HG03354 (cell line): ENCODE results near the gene PTH.

ENCODE experiments used
- ATAC-seq: cut with Tn5 transposase; IDR thresholded peaks from one replicate; pipeline ENCODE4 v1.9.1; 2021; ENCODE audit warnings: mild to moderate bottlenecking; ENCODE audit not compliant: unreplicated experiment, poor library complexity, severe bottlenecking

Gene PTH

GRCh38 chr11:13495929-13496328, at the start of gene PTH:
PTH (minus strand) TSS chr11:13495997; CDS start chr11:13492855, 3,142 bp downstream.
- no peak for ATAC-seq

GRCh38 chr11:13538044-13538443, 42.2 kb upstream of the PTH start:
- ATAC-seq, result no peak

- no peak for ATAC-seq
These were observed 40.0 kb upstream of the PTH start for GRCh38 chr11:13535819-13536218.

- no peak for ATAC-seq
These were observed 38.6 kb upstream of the PTH start for GRCh38 chr11:13534358-13534757.

- no peak for ATAC-seq
These were observed 29.5 kb upstream of the PTH start for GRCh38 chr11:13525257-13525656.

GRCh38 chr11:13503393-13503792, 7.6 kb upstream of the PTH start:
- ATAC-seq, result no peak

GRCh38 chr11:13502492-13502891, 6.7 kb upstream of the PTH start:
- no peak for ATAC-seq

GRCh38 chr11:13494051-13494450, 1.7 kb downstream of the PTH start:
- ATAC-seq, result no peak

GRCh38 chr11:13487661-13488030, 8.2 kb downstream of the PTH start:
- peak; percentile 81 for ATAC-seq

GRCh38 chr11:13486926-13487660, 8.7 kb downstream of the PTH start:
- peak; percentile 96 for ATAC-seq

GRCh38 chr11:13480198-13480597, 15.6 kb downstream of the PTH start:
- no peak for ATAC-seq

- ATAC-seq, result no peak
These were observed 16.1 kb downstream of the PTH start for GRCh38 chr11:13479688-13480087.

GRCh38 chr11:13475091-13475490, 20.7 kb downstream of the PTH start:
- ATAC-seq, result no peak

- ATAC-seq, result no peak
These were observed 22.6 kb downstream of the PTH start for GRCh38 chr11:13473013-13473722.

- no peak for ATAC-seq
These were observed 27.0 kb downstream of the PTH start for GRCh38 chr11:13468750-13469149.

GRCh38 chr11:13465909-13466371, 29.9 kb downstream of the PTH start:
- ATAC-seq, result no peak

- no peak for ATAC-seq
These were observed 32.0 kb downstream of the PTH start for GRCh38 chr11:13463779-13464290.

- peak; percentile 96 for ATAC-seq
These were observed 32.7 kb downstream of the PTH start, which contains the start of gene BTBD10 for GRCh38 chr11:13462901-13463778. BTBD10 (minus strand) TSS chr11:13463222; CDS start chr11:13445124, 18,098 bp downstream.

- peak; percentile 41 for ATAC-seq
These were observed 33.4 kb downstream of the PTH start for GRCh38 chr11:13462311-13462900.

- ATAC-seq, result no peak
These were observed 34.5 kb downstream of the PTH start for GRCh38 chr11:13461291-13461690.
